ENCODE data around the gene MINDY3. TPM values are rescaled to one million over a fixed set of nuclear protein-coding genes. Genes with fewer than 3 reads are reported as not detected.

The MINDY3 gene
- total RNA-seq, 1 experiment from 2014 or later, result 11.3 TPM

- H3K27me3 Mint-ChIP-seq (ENCODE audit: low read depth), result no peaks in the 10 kb centered on the region; the same call in 1 of the 2 replicates
- peak; percentile 72 for DNase-seq (ENCODE audit: low spot score)
- TF ChIP-seq TP53 (CRISPR knock-in tag; IDR thresholded peaks at IDR 0.05), result no peak
- TF ChIP-seq, protein P1, sequence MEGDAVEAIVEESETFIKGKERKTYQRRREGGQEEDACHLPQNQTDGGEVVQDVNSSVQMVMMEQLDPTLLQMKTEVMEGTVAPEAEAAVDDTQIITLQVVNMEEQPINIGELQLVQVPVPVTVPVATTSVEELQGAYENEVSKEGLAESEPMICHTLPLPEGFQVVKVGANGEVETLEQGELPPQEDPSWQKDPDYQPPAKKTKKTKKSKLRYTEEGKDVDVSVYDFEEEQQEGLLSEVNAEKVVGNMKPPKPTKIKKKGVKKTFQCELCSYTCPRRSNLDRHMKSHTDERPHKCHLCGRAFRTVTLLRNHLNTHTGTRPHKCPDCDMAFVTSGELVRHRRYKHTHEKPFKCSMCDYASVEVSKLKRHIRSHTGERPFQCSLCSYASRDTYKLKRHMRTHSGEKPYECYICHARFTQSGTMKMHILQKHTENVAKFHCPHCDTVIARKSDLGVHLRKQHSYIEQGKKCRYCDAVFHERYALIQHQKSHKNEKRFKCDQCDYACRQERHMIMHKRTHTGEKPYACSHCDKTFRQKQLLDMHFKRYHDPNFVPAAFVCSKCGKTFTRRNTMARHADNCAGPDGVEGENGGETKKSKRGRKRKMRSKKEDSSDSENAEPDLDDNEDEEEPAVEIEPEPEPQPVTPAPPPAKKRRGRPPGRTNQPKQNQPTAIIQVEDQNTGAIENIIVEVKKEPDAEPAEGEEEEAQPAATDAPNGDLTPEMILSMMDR (IDR thresholded peaks at IDR 0.05), result peak; percentile 48; the same call in 1 of the 2 replicates
- CTCF ChIA-PET, result no interaction called here
- no peaks in the 10 kb centered on the region for H3K4me1 Mint-ChIP-seq
- H3K9me3 Mint-ChIP-seq, result no peaks in the 10 kb centered on the region
- ATAC-seq, result peak; percentile 90
- POLR2A ChIA-PET, result no interaction called here
- H3K4me3 Mint-ChIP-seq, result no peak overlapping the region
- no peaks in the 10 kb centered on the region for H3K36me3 Mint-ChIP-seq
- H3K27ac Mint-ChIP-seq, result no peak overlapping the region
Observed at GRCh38 chr10:15744217-15744865, 116.0 kb downstream of the MINDY3 start.

- no peaks in the 10 kb centered on the region for H3K4me1 Mint-ChIP-seq
- H3K9me3 Mint-ChIP-seq, result no peaks in the 10 kb centered on the region
- H3K27me3 Mint-ChIP-seq (ENCODE audit: low read depth), result no peaks in the 10 kb centered on the region; the same call in 1 of the 2 replicates
- TF ChIP-seq PREB (CRISPR knock-in tag; IDR thresholded peaks at IDR 0.05; ENCODE audit: borderline replicate concordance) (no peak), ETV6 (CRISPR knock-in tag; IDR thresholded peaks at IDR 0.05) (no peak), JAZF1 (CRISPR knock-in tag; IDR thresholded peaks at IDR 0.05) (no peak), TEAD1 (CRISPR knock-in tag; IDR thresholded peaks at IDR 0.05) (no peak), ZNF416 (CRISPR knock-in tag; IDR thresholded peaks at IDR 0.05) (no peak), ZNF317 (CRISPR knock-in tag; IDR thresholded peaks at IDR 0.05; ENCODE audit: borderline replicate concordance, low read depth) (no peak), FOXP1 (CRISPR knock-in tag; IDR thresholded peaks at IDR 0.05; ENCODE audit: borderline replicate concordance) (no peak), PRDM15 (CRISPR knock-in tag; IDR thresholded peaks at IDR 0.05) (no peak), E2F4 (CRISPR knock-in tag; IDR thresholded peaks at IDR 0.05; ENCODE audit: borderline replicate concordance, low read depth) (no peak), ATF2 (CRISPR knock-in tag; IDR thresholded peaks at IDR 0.05; ENCODE audit: borderline replicate concordance, low read depth) (no peak)
- TF ChIP-seq, protein P2, sequence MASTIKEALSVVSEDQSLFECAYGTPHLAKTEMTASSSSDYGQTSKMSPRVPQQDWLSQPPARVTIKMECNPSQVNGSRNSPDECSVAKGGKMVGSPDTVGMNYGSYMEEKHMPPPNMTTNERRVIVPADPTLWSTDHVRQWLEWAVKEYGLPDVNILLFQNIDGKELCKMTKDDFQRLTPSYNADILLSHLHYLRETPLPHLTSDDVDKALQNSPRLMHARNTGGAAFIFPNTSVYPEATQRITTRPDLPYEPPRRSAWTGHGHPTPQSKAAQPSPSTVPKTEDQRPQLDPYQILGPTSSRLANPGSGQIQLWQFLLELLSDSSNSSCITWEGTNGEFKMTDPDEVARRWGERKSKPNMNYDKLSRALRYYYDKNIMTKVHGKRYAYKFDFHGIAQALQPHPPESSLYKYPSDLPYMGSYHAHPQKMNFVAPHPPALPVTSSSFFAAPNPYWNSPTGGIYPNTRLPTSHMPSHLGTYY (CRISPR knock-in tag; IDR thresholded peaks at IDR 0.05), result no peak
- TF ChIP-seq, protein P3, sequence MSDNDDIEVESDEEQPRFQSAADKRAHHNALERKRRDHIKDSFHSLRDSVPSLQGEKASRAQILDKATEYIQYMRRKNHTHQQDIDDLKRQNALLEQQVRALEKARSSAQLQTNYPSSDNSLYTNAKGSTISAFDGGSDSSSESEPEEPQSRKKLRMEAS (CRISPR knock-in tag; IDR thresholded peaks at IDR 0.05), result no peak
- TF ChIP-seq, protein P4, sequence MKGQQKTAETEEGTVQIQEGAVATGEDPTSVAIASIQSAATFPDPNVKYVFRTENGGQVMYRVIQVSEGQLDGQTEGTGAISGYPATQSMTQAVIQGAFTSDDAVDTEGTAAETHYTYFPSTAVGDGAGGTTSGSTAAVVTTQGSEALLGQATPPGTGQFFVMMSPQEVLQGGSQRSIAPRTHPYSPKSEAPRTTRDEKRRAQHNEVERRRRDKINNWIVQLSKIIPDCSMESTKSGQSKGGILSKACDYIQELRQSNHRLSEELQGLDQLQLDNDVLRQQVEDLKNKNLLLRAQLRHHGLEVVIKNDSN (CRISPR knock-in tag; IDR thresholded peaks at IDR 0.05), result no peak
- H3K36me3 Mint-ChIP-seq, result no peaks in the 10 kb centered on the region
- ATAC-seq (no peak), DNase-seq (ENCODE audit: low spot score) (no peak)
- no peak overlapping the region for H3K4me3 Mint-ChIP-seq
- CTCF ChIA-PET, result no interaction called here
- no peak overlapping the region for H3K27ac Mint-ChIP-seq
- POLR2A ChIA-PET, result no interaction called here
Observed at GRCh38 chr10:15743443-15743842, 116.9 kb downstream of the MINDY3 start.

Measured in WTC11 (cell line).